Omental fat pad (tissue), 4 donors: ENCODE measurements around the gene RHBDF2. TPM values are rescaled to one million over a fixed set of nuclear protein-coding genes. Genes with fewer than 3 reads are reported as not detected.
A peak's percentile ranks its signal among the peaks of the same experiment; 100 is the strongest.

Source experiments
- ATAC-seq: fragments of 150-250 bp; one replicate; pipeline ENCODE4 v1.9.1; 2016; ENCODE audit warnings: mild to moderate bottlenecking, moderate library complexity; ENCODE audit not compliant: low FRiP score
- DNase-seq: peaks from one replicate; pipeline ENCODE4 v3.0.0-alpha.2; 2019; ENCODE audit warnings: low spot score
- total RNA-seq, 4 donors: library from RNA; depleted of rRNA; stranded (reverse); fragments of >200 nt; gene quantifications; one replicate each; pipeline ENCODE4 v1.1.0, GENCODE V29; 2016
- TF ChIP-seq, protein P1 (sequence below), 3 donors: fragments of 450-650 bp; IDR thresholded peaks; one replicate each; pipeline ENCODE4 v1.5.1; 2016 to 2017; ENCODE audit warnings: antibody characterized with exemption in 3 of 3, mild to moderate bottlenecking in 3 of 3, moderate library complexity in 2 of 3

RHBDF2 gene
- total RNA-seq, 4 donors from 2014 or later = 29.9 to 77.9 (median 56.7) TPM

DNA sequence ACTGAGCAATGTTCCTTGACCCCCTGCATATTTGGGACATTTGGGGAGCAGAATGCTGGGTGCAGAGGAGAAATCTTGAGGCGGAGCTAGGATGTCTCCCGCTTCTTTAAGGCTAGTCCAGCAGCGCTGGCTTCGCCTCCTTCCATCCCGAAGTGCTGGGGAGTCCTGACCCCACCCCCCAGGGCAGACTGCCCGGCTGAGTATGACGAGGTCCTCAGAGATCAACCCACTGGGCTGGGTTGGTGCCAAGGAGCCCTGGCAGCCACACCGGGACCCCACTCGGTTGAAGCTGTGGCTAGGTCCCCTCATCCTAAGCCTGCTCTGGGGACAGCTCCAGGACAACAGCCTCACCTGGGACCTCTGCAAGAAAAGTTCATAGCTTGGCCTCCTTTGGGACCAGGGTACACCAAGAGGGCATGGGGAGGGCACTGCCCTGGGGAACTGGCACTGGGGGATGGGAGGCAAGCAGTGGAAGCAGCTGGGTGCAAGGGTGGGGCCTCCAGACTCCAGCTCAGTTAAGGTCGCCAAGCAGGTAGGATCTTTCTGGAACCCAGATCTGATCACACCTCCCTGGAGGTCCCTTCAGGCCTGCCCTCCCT is 11.0 kb downstream of the RHBDF2 start:
- ATAC-seq (no peak), DNase-seq (no peak)
- TF ChIP-seq, protein P1, sequence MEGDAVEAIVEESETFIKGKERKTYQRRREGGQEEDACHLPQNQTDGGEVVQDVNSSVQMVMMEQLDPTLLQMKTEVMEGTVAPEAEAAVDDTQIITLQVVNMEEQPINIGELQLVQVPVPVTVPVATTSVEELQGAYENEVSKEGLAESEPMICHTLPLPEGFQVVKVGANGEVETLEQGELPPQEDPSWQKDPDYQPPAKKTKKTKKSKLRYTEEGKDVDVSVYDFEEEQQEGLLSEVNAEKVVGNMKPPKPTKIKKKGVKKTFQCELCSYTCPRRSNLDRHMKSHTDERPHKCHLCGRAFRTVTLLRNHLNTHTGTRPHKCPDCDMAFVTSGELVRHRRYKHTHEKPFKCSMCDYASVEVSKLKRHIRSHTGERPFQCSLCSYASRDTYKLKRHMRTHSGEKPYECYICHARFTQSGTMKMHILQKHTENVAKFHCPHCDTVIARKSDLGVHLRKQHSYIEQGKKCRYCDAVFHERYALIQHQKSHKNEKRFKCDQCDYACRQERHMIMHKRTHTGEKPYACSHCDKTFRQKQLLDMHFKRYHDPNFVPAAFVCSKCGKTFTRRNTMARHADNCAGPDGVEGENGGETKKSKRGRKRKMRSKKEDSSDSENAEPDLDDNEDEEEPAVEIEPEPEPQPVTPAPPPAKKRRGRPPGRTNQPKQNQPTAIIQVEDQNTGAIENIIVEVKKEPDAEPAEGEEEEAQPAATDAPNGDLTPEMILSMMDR (IDR thresholded peaks at IDR 0.05) = no peak

DNA sequence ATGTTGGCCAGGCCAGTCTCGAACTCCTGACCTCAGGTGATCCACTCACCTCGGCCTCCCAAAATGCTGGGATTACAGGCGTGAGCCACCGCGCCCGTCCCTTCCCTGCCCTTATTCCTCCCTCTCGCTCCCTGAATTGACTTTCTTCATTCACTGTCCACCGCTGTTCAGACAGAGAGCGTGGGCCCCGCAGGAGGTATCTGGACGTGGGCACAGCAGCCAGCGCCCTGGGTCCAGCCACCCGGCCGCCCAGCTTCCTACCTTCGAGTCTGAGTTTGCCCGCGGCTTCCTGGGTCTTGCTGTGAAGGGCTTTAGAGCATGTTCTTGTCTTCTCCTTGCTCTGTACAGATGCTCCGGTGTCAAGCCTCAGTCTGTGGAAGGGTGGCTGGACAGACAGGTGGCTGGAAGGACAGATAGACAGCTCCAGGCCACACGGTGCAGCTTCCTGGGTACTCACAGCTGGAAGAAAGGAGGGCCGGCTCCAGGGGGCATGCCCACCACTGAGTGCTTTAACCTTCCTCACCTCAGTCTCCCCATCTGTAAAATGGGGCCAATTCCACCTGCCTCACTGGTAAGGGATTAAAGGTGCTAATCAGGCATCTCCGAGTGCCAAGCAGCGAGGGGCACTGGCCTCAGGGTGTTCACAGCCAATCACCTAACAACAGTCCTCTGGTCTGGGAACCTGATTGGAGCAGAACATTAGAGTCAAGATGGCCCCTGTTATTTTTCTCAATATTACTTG is 13.6 kb downstream of the RHBDF2 start:
- DNase-seq (no peak), ATAC-seq (no peak)
- TF ChIP-seq, protein P1 (IDR thresholded peaks at IDR 0.05) = no peak

DNA sequence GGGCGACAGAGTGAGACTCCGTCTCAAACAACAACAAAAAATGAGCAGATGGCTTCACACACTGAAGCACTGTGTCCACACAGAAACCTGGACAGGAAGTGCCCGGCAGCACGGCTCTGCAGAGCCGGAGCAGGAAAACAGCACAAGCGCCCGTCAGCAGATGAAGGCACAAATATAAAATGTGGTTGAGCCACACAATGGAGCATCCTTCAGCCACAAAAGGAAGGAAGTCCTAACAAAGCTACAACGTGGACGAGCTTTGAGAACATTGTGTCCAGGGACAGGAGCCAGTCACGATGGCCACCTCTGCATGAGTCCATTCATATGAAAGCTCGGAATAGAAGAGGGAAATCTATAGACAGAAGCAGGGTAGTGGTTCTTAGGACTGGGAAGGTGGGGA is 15.7 kb downstream of the RHBDF2 start:
- ATAC-seq (peak; percentile 20), DNase-seq (no peak)
- TF ChIP-seq, protein P1 (IDR thresholded peaks at IDR 0.05) = no peak

DNA sequence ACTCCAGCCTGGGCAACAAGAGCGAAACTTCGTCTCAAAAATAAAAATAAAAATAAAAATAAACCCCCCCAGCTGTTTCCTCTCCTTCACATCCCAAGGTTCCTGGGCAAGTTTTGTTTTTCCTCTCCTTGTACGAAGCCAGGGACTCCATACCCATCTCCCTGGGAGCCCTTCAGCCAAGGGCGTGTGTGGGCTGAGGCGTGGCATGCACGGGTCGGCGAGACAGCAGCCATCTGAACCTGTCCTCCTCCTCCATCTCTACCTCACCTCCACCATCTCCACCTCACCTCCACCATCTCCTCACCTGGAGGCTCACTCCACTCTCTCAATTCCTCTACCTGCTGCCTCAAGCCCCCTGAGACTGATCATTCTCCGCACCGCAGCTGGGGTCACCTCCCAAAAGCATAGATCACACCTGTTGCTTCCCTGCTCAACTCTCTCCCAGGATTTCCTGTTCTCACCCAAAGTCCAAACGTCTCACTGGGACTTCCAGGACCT is 16.9 kb downstream of the RHBDF2 start:
- DNase-seq = no peak
- TF ChIP-seq, protein P1 (IDR thresholded peaks at IDR 0.05) = no peak

DNA sequence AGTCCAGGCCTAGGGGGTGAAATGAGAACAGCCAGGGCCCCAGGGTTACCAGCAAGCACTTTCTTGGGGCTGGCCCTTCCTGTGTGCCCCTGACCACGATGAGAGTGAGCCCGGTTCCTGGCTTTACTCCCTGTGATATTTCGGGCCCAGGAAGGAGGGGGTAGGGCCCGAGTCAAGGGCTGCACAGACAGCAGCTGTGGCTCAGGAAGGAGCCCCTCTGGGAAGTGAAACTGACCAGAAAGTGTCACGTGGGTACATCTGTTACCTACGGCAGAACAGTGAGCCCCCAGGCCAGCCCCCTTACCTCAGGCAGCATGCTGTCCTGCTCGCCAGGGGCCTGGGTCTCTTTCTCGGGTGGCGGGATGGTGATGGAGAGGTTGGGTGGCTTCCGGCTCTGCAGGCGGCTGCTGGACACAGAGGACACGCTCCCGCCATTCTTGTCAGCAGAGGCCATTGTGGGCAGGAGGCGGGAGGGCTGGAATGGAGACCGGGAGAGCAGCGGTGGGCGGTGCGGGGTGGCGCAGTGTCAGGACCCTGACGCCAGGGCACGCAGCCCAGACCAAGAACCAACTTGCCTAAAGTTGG is 20.1 kb downstream of the RHBDF2 start:
- TF ChIP-seq, protein P1 (IDR thresholded peaks at IDR 0.05) = no peak
- DNase-seq = no peak
- no peak for ATAC-seq

More for the DNA sequence above, 16.9 kb downstream of the RHBDF2 start:
- ATAC-seq = no peak

DNA sequence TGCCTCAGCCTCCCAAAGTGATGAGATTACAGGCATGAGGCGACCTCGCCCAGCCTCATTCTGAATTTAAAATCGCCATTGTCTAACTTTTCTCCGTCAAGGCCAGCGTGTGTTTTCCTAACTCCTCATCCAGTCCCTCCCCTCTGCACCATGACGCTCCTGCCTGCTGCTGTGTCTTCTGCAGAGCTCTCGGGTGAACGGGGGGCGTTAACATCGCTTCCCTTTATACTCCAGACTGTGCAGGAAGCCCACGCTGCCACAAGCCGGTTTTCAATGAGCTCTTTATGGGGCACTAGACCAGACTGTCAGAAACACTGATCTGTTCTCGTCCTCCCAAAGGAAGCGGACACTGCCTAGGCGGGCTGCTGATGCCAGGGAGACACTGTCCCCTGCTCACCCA is 20.6 kb downstream of the RHBDF2 start:
- DNase-seq (no peak), ATAC-seq (no peak)
- TF ChIP-seq, protein P1 (IDR thresholded peaks at IDR 0.05) = no peak
